ENCODE results near the gene AFTPH.

DNA sequence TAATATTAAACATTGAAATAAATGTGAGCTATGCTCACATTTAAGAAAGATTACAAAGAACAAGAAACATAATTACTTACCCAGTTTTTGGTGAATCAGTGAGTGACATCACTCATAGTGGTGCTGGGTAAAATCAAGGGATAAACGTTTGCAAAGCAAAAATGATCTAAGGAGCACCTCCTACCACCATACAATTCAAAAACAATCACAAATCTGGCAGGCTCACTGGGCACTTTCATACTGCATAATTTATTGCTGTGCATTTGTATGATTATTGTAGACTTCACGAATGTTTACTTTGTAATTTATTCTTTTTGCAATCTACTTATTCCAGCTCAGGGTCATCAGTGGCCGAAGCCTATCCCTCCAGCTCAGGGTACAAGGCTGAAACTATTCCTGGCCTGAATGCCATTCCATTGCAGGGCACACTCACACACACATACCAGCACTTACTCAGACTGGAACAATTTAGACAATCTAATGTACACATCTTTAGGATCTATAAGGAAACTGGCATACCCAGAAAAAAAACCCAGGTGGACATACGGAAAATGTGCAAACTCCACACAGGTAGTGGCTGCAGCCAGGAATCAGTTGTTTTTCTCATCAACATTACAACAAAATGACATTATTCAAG lies 34.4 kb downstream of the AFTPH start:
- TF ChIP-seq, protein P1, sequence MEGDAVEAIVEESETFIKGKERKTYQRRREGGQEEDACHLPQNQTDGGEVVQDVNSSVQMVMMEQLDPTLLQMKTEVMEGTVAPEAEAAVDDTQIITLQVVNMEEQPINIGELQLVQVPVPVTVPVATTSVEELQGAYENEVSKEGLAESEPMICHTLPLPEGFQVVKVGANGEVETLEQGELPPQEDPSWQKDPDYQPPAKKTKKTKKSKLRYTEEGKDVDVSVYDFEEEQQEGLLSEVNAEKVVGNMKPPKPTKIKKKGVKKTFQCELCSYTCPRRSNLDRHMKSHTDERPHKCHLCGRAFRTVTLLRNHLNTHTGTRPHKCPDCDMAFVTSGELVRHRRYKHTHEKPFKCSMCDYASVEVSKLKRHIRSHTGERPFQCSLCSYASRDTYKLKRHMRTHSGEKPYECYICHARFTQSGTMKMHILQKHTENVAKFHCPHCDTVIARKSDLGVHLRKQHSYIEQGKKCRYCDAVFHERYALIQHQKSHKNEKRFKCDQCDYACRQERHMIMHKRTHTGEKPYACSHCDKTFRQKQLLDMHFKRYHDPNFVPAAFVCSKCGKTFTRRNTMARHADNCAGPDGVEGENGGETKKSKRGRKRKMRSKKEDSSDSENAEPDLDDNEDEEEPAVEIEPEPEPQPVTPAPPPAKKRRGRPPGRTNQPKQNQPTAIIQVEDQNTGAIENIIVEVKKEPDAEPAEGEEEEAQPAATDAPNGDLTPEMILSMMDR (IDR thresholded peaks at IDR 0.05): no peak
- TF ChIP-seq POLR2A (IDR thresholded peaks at IDR 0.05): no peak
